ENCODE measurements around the gene KAT2A.

KAT2A gene

GRCh38 chr17:42126836-42127235, 5.7 kb upstream of the KAT2A start:
- no peak overlapping the region for H3K27ac ChIP-seq
- TF ChIP-seq ZFX (IDR thresholded peaks at IDR 0.05) (no peak), CTCF (conservative IDR thresholded peaks at IDR 0.05) (no peak)

- no peak for TF ChIP-seq ZFX (IDR thresholded peaks at IDR 0.05)
- TF ChIP-seq CTCF (conservative IDR thresholded peaks at IDR 0.05), result no peak
- H3K27ac ChIP-seq, result no peak overlapping the region
These were observed 4.4 kb upstream of the KAT2A start for GRCh38 chr17:42125565-42125964.

GRCh38 chr17:42124256-42124655, 3.1 kb upstream of the KAT2A start:
- H3K27ac ChIP-seq, result no peak overlapping the region
- TF ChIP-seq ZFX (IDR thresholded peaks at IDR 0.05) (no peak), CTCF (conservative IDR thresholded peaks at IDR 0.05) (no peak)

GRCh38 chr17:42122371-42123303, 1.5 kb upstream of the KAT2A start, which contains the start of gene HSPB9:
Gene HSPB9, plus strand, starts transcription at chr17:42122804. Its CDS starts 47 bp downstream, at chr17:42122851.
- TF ChIP-seq CTCF (conservative IDR thresholded peaks at IDR 0.05), result no peak
- TF ChIP-seq ZFX (IDR thresholded peaks at IDR 0.05), result no peak
- H3K27ac ChIP-seq, result peak within 1 kb of the TSS; percentile 86

GRCh38 chr17:42120161-42120769, 902 bp downstream of the KAT2A start:
- peak overlapping the region; percentile 86 for H3K27ac ChIP-seq
- TF ChIP-seq CTCF (conservative IDR thresholded peaks at IDR 0.05) (no peak), ZFX (IDR thresholded peaks at IDR 0.05) (no peak)

GRCh38 chr17:42119301-42119700, 1.9 kb downstream of the KAT2A start:
- TF ChIP-seq ZFX (IDR thresholded peaks at IDR 0.05), result no peak
- no peak for TF ChIP-seq CTCF (conservative IDR thresholded peaks at IDR 0.05)
- H3K27ac ChIP-seq, result no peak overlapping the region

GRCh38 chr17:42118545-42118944, 2.6 kb downstream of the KAT2A start:
- TF ChIP-seq ZFX (IDR thresholded peaks at IDR 0.05) (no peak), CTCF (conservative IDR thresholded peaks at IDR 0.05) (no peak; the same call in 1 of the 2 replicates)

More at GRCh38 chr17:42118545-42118944, 2.6 kb downstream of the KAT2A start:
- H3K27ac ChIP-seq, result no peak overlapping the region

Data from C4-2B (cell line).